OCI-M2 (cell line): ENCODE results near the gene MGAM2.
"Not testable (repeated sequence)": the region's sequence is repeated elsewhere in the genome, so short reads cannot be mapped to it uniquely, and the experiment has no call there.

ENCODE experiments used
- DNase-seq: peaks from one replicate; lab custom pipeline; 2025; ENCODE audit not compliant: unreplicated experiment; lab: John Stamatoyannopoulos, UW

MGAM2 gene

DNA sequence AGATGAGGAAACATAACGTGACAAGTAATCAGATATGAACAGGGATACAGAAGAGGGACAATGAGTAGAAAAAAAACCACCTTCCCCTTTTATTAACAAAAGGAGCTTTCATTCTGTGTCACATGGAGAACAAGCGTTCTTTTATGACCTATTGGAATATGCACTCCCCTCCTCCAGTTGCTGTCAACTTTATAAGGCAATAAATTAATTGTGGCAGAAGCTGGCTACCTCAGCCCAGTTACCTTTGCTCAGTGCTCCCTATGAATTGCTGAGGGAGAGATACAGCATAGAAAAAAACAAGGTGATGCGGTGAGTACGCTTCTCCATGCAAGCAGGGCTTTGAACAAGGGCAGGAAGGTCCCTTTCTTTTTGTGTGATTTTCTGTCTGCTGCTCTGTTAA lies at the start of gene MGAM2:
TSS of gene MGAM2 (plus strand) at position 220 of the 400 bp plus-strand sequence. CDS start 5,156 bp downstream, outside the sequence.
- no peak for DNase-seq

DNA sequence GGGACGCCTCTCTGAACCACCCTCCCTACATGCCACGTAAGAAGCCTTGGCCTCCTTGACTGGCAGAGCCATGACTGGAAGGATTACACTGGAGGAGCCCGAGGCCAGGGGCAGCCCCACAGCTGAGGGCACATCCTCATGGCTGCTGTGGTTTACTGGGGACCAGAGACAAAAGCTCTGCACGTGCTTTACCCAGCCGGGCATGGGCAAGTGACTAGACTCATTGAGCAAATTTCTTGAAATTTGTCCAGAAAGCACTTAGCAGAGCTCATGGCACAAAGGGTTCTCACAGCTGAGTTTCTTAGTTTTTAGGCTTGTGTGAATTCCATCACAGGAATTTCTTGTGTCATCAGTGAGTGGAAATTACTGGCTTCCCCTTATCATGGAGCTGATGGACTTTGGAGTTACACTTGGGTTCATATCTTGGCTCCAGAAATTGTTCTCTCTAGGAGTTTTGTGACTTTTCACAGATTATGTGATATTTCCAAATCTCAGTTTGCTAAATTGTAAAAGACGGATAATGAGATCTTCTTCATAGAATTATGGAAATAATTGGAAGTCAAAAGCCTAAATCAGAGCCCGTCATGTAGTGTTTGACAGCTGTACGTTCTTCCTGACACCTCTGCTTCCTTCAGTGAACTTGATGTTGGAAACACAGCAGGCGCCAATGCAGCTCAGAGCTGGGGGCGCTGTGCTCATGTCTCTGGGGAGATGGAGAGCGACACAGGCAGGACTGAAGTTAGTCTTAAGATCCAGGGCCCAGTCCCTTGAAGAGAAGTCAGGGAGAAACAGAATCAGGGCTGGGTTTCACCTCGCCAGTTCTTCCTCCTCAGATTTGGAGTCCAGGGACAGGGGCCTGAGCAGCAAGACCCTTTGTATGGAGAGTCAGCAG lies 47.7 kb upstream of the MGAM2 start:
- DNase-seq, result no peak

DNA sequence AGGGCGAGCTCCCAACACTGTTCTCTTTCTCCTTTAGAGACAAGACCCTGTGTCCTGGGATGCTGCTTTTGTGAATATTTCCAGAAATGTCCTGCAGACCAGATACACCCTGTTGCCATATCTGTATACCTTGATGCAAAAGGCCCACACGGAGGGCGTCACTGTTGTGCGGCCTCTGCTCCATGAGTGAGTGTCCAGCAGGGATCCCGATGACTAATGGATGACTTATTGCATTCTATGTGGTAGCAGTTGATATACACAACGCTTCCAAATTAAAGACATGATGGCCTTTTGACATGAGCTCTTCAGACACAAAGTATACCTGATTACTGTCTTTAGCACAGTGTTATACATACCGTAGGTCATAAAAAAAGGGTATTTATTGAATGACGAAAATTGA lies 45.0 kb upstream of the MGAM2 start:
- no peak for DNase-seq

DNA sequence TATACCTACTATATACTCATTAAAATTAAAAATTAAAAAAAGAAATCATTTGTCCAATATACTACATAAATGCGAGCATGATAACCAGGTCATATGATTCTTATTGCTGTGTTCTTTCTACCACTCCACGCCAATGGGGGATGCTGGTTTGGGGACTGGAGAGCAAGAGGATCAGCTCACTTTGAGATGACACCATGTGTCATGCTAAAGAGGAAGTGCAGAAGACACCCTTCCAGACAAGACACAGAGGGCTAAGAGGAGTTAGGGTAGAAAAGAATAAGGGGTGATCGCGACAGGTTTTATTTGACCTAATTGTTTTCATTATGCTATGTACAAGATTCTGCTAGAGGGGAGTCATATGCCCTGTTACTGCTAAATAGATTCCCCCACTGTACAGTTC lies 33.8 kb upstream of the MGAM2 start:
- DNase-seq, result no peak

DNA sequence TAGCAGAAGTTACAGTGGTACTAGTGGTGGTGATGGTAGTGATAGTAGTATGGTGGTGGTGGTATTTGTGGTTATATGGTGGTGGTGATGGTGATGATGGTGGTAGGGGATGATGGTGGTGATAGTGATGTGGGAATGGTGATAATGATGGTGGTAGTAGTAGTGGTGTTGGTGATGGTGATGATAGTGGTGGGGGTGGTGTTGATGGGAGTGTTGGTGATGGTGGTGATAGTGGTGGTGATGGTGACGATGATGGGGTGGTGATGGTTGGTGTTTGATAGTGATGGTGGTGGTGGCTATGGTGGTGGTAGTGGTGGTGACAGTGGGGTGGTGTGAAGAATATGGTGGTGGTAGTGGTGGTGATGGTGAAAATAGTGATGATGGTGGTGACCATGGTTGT lies 27.9 kb upstream of the MGAM2 start:
- DNase-seq, result no peak

DNA sequence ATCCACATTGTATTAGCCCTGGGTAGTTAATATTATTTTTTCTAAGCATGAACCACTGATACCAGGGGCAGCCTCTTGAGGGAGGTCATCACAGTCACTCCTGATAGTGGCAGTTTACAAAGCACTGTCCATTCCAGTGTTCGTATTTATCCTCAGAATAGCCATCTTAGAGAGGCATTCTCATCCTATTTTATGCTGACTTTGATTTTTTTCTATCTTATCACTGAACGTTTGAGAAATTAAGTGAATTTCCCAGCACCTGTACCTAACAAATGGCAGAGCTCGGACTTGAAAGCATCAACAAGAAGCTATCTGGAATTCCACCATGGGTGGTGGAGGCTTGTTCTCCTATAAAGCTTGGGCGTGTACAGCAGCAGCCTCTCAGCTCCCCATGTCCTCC lies 26.1 kb upstream of the MGAM2 start:
- DNase-seq, result no peak

DNA sequence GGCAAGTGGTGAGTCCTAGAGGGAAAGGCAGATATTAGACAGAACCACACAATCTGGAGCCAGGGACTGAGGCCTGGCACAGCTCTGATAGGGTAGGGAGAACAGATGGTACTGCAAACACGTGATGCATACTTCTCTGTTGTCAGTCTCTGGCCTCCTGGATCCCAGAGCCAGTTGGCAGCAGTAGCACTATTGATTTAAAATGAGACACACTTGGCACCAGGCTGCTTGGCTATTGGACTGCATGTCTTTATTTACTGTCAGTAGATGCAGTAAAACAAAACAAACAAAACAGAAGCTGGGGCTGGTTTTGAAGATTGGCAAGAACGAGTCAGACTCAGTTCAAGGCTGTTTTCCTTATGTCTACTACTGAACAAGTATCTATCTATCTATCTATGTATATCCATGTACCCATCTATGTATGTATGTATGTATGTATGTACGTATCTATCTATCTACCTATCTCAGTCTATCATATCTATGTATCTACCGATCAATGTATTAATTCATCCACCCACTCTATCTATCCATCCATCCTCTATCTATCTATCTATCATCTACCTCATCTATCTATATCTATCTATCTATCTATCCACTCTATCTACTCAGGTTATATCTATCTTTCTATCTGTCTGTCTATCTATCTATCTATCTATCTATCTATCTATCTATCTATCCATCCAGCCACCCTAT lies 23.4 kb upstream of the MGAM2 start:
- DNase-seq, result no peak

DNA sequence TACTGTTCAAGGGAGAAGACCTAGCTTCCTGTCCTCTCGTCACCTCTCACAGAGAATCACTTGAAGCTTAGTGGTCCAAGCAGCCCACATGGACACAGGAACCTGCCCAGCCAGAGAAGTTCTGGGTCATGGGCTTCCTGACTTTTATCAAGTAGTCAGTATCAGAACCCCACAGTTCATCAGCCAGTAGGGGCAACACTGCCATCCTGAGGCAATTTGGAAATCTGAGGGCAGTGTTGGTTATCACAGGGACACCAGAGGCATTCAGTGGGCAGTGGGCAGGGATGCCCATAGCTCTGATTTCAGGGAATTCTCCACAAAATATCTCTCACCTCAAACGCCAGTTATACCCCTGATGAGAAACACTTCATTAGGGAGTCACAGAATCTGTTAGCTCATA lies 22.5 kb upstream of the MGAM2 start:
- no peak for DNase-seq

DNA sequence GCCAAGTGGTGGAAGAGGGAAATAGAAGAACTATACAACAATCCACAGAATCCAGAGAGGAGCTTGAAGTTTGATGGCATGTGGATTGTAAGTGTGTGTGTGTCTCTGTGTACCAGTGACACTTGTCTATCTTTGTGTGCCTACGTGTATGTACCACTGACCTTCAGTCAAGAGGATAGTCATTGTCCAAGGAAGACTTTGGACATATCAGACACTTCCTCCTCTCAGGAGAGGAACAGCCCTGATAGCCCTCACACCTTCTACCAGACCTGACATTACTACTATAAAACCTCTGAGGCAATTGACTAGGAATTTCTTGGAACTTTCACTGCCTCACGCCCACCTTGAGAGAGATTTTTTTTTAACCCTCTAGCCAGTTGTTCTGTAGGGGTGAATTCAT lies 19.6 kb upstream of the MGAM2 start:
- DNase-seq, result no peak

DNA sequence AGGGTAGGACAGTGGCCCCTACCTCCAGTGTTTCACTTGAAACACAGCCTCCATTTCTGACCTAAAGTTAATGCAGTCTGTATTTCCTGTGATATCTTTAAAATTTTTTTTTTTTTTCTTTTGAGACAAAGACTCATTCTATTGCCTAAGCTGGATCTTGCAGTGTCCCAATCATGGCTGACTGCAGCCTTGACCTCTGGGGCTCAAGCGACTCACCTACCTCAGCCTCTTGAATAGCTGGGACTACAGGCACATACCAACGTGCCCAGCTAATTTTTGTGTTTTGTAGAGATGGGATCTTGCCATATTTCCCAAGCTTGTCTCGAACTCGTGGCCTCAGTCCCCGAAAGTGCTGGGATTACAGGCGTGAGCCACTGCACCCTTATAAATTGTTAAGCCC lies 16.7 kb upstream of the MGAM2 start:
- DNase-seq, result no peak

DNA sequence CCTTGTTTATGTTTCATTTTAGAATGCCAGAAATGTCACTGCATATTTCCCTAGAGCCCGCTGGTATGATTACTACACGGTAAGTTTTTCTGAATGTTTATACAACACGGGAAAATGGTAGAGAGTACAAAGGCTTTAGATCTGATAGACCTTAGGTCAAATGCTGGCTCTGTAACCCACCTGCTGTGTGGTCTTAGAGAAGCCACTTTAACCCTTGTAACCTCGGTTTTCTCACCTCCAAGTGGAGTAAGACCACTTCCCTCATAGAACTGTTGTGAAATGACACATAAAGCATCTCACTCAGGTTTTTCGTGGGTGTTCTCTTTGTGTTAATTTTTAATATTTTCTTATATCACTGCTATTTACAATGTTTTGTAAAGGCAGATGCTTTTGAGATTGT lies 13.9 kb upstream of the MGAM2 start:
- no peak for DNase-seq

DNA sequence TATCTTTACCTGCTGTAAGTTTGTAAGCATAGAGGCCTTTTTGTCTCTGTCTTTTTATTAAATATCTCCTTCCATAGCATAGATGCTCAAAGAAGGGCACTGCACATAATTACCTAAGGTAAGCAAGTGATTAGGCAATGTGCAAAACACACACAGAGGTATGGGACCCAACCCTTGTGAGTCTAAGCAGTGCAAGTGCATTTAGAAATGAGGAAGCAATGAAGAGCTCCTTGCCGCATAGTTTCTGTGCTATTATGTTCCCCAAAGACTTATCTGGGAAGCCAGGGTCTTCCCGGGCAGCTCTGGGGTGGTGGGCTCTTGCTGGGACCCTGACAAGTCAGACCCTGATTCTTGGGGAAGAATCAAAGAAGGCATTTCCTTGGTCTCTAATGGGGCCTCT lies 13.5 kb upstream of the MGAM2 start:
- no peak for DNase-seq

DNA sequence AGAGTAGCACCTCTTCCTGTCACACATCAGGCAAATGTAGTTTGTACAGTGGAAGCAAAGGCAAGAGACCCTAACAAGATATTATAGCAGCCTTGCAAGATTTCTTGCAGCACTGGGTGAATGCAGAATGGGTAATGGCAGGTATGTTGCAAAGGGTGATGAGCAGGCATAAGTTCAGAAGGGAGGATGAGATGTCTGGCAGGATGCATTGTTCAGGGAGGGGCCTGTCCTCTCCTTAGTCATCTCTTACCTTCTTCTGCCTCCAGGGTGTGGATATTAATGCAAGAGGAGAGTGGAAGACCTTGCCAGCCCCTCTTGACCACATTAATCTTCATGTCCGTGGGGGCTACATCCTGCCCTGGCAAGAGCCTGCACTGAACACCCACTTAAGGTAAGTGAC lies 12.2 kb upstream of the MGAM2 start:
- DNase-seq, result not testable (repeated sequence)

DNA sequence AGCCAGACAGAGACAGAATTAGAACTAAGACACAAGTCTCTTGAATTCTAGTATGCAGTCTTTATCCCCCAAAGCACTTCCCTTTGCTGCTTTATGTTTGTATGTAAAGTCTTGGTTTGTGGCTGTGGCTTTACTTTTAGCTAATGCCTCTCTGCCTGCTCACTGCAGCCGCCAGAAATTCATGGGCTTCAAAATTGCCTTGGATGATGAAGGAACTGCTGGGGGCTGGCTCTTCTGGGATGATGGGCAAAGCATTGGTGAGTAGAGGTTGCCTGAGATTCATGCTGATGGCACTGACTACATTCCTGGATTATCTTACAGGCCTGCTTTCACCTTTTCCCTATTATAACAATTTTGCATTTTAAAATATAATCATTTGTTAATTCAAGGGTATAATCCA lies 10.9 kb upstream of the MGAM2 start:
- DNase-seq, result no peak

DNA sequence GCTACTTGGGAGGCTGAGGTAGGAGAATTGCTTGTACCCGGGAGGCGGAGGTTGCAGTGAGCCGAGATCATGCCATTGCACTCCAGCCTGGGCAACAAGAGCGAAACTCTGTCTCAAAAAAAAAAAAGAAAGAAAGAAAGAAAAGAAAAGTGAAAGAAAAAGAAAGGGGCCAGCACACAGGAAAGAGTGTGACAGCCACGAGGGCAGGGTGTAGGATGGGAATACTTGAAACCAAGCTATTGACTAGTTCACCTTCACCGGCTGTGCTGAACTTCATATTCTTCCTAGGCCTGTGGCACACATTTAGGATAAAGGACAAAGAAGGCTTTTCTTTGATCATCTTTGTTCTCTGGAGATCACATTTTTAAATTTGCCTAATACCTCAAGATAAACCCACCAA lies 9.7 kb upstream of the MGAM2 start:
- not testable (repeated sequence) for DNase-seq

DNA sequence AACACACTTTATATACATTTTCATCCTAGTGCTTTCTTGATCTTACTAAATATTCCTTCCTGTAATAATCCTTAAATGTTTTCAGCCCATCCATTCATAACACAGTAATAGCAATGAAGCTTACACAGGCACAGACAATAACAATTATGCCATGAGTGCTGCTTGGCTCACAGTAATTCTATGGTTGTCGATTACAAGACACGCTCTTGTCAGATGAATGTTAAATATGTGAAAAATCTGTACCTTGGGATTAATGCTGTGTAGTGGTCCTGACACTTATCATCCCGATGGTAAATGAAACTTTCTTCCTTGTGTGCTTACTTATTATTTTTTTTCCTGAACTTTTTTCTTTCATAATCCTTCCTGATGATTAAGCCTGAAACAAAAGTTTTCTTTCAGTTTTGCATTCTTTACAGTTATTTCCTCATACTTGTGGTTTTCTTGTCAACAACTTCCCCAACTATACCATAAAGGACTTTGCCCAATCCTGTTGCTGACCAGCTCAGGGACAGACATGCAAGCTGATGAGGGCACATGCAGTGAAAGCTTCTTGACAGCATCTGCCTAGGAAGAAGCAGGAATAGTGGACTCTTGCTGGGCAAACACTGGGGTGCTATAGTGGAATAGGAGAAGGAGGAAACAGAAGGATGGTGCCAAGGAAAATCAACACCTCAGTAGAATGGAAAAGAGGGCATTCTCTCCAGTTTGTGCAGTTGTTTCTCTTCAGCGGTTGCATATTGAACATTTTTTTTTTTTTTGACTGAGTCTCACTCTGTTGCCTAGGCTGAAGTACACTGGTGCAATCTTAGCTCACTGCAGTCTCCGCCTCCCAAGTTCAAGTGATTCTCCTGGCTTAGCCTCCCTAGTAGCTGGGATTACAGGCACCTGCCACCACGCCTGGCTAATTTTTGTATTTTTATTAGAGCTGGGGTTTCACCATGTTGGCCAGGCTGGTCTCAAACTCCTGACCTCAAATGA lies 6.7 kb upstream of the MGAM2 start:
- DNase-seq, result no peak

DNA sequence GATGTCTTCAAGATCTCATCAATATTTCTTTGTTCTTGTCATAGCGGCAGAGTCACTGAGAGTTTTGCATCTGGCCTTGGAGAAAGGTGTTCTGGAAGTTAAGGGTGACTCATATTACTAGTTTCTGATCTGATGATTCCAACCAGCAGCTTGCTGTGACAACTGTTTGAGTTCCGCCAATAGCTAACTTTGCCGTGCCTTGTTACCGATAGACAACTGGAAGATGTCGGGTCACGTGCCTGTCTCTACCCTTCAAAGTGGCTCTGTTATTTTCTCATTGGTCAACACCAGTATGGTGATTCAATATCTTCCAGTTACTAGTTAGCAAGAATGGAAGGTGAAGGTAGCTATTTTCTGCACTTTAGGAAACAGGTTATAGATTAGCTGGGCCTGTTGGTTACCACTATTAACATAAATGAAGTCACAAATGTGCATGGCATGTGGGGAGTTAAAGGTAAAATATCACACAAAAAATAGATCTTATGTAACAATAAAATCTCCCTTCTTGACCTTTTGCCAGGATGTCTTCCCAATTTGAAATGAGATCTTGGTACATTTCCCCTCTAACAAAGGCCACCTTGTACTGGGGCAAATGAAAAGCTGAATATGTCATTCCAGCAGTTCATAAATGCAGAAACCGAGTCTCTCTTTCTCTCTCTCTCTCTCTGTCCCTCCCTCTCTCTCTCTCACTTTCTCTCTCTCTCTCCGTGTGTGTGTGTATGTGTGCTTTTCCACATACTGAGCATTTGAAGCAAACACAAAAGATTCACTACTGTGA lies 2.6 kb upstream of the MGAM2 start:
- no peak for DNase-seq

DNA sequence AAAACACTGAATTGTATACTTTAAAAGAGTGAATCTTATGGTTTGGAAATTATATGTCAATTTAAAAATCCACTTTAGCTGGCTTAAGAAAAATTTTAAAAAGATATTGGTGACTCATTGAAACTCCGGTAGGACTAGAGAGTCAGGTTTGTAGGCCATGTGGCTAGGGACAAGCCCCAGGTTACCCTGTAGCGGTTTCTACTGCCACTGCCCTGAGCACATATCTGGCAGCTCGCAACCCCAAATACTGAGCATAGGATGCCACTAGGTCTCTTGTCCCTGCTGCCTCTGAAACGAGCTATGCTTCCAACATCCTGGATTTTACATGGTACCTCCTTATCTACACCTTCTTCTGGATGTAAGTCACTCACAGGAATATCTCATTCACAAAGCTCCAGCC lies 1.4 kb upstream of the MGAM2 start:
- DNase-seq, result no peak

DNA sequence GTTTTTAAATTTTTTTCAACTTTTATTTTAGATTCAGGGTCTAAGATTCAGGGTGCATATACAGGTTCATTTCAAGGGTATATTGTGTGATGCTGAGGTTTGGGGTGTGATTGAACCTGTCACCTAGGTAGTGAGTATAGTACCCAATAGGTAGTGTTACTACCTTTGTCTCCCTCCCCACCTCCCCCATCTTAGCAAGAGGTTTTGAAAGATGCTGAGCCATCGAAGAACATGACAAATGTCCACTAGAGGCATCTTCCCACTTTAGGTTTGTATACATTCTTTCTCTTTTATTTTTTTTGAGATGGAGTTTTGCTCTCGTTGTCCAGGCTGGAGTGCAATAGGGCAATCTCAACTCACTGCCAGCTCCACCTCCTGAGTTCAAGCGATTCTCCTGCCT lies 880 bp upstream of the MGAM2 start:
- DNase-seq, result no peak

DNA sequence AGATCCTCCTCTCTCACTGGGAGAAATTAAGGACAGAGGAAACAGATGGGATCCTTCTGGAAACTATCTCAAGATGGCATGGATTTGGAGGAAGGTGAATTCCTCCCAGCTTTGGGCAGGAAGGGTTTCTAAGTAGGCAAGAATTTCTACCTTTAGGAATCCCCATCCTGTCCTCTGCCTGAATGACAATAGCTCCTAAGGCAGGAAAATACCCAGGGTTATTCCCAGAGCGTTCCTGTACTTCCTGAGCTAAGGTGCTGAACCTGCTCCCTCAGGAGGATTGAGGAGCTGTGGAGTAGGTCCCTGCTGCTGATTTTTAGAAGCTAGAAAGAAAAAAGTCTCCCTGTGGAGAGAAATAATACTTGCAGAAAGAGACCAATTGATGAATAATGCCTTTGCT lies 568 bp downstream of the MGAM2 start:
- DNase-seq, result no peak

DNA sequence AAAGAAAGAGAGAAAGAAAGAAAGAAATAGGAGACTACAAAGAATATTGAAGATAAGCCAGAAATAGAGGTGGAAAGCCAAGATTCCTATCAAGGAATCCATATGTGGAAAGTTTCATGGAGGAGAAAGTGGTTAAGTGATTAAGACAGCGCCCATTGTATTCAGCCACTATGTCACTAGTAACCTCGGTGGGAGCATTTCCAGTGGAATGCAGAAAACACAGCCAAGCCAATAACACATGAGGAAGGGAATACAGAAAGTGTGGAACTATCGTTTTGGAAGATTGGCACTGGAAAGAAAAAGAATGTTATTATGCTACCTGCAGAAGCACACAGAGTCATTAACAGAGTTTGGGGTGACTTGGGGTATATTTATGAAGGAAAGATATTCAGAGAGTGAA lies 2.7 kb downstream of the MGAM2 start:
- DNase-seq, result no peak
